ENCODE results near the gene DYNLT4.
"Not testable (repeated sequence)": the region's sequence is repeated elsewhere in the genome, so short reads cannot be mapped to it uniquely, and the experiment has no call there.

DYNLT4 gene

GRCh38 chr1:44786841-44787426 lies 20.2 kb downstream of the DYNLT4 start:
- DNase-seq, result no peak

DNA sequence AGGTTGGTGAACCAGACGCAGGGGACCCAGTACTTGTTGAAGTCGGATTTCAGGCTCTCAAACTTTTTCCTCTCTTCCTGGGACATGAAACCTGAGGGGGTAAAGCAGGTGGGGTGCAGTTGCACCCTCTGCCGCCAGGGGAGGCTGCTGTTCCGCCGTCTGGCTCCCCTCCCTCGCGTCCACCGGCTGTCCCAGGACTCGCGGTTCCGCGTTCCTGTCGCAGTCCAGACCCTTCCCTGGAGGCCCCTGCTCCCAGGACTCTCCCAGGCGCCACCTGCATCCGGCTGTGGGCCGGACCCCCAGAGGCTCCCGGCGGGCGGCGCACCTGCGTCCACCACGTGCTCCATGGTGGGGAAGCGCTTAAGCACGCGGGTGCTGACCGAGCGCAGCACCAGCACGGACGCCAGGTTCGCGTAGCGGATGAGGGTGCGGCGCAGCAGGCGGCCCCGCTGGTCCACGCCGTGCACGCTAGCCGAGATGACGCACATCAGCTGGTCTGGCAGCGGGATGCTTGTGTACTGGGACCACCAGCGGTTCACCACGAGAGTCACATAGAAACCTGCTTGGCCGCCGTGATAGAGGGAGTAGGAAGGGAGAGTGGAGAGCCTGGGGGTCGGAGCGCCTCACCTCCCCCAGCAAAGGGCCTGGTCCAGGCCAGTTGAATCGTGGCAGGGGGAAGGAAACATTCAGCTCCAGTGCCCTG lies 20.9 kb downstream of the DYNLT4 start:
- peak; percentile 78 for DNase-seq

DNA sequence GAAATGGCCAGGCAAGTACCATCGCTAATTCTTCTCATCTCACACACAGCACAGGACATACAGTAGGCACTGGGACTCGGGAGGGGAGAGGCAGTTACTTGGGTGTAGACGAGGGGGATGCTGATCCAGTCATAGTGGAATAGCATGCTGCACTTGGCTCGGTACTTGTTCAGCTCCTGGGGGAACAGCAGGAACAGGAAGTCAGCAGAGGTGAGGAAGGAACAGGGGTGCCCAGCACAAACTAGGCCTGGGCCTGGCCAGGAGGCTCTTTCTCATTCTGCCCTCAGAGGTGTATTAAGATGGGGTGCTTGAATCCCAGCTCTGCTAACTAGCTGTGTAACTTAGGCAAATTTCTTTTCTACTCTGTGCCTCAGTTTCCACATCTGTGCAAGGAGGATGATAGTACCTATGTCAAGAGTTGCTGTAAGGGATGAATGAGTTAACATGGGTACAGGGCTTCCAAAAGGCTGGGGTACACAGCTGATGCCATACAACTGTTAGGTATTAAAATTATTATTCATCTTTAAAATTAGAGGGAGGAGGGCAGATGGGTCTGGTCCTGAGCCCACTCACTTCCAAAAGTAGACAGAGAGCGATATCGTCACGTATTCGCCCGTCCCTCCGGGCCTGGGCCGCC lies 21.5 kb downstream of the DYNLT4 start:
- DNase-seq, result no peak

DNA sequence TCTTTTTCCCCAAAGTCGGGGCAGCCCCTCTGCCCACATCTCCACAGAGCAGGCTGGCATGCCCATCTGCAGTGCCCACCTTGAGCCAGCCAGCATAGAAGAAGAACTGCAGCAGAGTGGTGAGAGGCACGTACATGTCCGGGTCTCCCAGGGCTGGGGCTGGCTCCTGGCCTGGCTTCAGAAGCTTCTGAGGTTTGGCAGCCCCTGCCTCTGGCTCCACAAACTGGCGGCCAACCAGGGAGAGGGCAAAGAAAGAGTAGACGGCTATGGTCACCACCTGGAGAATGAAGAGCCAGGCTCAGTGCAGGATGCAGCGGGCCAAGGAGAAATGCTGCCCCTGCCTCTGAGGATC lies 22.1 kb downstream of the DYNLT4 start:
- DNase-seq, result no peak

- no peak for DNase-seq
Observed at GRCh38 chr1:44784094-44785028, 22.8 kb downstream of the DYNLT4 start.

GRCh38 chr1:44783697-44784093 lies 23.5 kb downstream of the DYNLT4 start:
- no peak for DNase-seq

GRCh38 chr1:44780583-44781121 lies 26.5 kb downstream of the DYNLT4 start:
- DNase-seq, result no peak

DNA sequence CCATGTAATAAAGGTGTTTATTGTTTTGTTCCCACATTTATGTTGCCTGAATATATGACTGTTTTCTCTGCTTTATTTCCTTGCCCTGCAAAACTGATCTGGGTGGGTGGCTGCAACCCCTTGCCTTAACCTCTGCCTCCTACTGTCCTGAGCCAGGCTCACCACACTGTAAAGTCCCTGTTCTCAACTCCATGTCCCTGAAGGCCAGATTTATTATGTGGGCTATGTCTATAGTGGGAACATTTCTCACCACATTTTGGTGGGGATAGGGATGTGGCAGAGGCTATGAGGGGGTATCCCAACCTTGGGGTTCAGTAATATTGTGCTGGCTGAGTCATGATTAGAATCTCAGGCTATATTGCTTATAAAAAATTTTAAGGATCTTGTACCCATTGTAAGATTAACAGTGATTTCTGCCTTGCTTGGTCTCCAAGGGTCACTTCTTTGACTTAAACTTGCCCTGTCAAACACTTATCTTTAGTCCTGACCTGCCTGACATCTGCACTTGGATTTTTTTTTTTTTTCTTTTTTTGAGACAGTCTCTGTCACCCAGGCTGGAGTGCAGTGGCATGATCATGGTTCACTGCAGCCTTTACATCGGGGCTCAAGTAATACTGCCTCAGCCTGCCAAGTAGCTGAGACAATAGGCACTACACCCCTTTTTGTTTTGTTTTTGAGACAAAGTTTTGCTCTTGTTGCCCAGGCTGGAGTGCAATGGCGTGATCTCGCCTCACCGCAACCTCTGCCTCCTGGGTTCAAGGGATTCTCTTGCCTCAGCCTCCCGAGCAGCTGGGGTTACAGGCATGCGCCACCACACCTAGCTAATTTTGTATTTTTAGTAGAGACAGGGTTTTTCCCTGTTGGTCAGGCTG lies 28.2 kb downstream of the DYNLT4 start:
- DNase-seq, result no peak

GRCh38 chr1:44777969-44778635 lies 29.0 kb downstream of the DYNLT4 start:
- DNase-seq, result no peak

- DNase-seq, result no peak
Observed at GRCh38 chr1:44777547-44777946, 29.6 kb downstream of the DYNLT4 start.

DNA sequence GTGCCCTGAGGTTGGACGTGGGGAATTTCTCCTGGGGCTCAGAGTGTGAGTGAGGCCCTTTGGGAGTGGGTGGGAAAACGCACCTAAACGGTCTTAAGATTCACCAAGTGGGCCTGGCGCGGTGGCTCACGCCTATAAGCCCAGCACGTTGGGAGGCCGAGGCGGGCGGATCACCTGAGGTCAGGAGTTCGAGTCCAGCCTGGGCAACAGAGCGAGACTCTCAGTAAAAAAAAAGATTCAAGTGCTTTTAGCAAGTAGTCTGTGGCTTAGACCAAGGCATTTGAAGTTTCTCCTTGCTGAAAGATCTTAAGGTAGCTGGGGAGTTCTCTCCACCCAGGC lies 30.5 kb downstream of the DYNLT4 start:
- DNase-seq, result no peak

- DNase-seq, result no peak
Observed at GRCh38 chr1:44775930-44776729, 31.0 kb downstream of the DYNLT4 start.

DNA sequence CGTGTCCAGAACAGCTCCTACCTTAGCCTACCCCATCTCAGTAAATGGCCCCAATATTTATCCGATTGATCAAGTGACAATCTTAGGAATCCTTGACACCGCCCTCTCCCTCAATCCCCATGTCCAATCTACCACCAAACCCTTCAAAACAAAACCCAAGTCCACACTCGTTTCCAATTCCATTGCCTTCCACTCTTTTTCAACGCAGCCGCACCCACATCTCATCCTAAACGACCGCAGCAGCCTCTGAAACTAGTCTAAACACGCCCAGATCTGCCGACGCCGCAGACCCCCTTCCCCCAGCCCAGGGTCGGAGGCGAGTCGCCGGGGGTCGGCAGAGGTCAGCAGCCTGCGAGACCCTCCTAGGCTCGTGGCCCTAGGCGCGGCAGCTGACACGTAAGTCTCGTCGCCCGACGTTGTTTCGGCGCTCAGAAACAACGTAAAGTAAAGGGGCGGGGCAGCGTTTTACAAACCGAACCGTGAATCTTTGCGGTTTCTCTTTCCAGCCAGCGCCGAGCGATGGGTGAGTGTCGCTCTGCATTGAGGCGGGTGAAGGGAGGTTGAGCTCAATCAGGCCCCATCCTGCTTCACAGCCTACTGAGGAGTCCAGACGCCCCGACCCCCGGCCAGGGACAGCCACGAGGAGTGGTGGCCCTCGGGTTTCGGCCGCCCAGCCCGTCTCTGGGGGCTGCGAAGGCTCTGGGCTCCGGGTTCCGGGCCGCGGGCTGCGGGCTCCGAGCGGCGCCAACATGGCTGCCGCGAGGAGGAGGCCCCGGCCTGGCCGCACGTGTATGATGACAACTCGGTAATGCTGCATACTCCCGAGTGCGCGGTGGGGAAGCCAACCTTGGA lies 31.8 kb downstream of the DYNLT4 start, which contains the start of gene RPS8:
Gene RPS8, plus strand, starts transcription at position 463 of the 852 bp plus-strand sequence. Its CDS starts 57 bp downstream, at position 520.
- peak; percentile 87 for DNase-seq

DNA sequence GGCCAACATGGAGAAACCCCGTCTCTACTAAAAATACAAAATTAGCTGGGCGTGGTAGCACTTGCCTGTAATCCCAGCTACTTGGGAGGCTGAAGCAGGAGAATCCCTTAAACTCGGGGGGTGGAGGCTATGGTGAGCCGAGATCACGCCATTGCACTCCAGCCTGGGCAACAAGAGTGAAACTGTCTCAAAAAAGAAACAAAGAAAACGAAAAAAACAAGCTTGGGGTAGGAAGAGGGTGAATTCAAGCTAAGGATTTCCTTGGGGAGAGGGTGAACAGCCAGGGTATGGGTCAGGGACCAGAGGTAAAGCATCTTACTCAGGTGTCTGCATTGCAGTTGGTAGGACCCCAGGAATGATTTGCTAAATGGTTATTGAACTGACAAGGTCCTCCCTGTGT lies 40.7 kb downstream of the DYNLT4 start:
- DNase-seq, result not testable (repeated sequence)

DNA sequence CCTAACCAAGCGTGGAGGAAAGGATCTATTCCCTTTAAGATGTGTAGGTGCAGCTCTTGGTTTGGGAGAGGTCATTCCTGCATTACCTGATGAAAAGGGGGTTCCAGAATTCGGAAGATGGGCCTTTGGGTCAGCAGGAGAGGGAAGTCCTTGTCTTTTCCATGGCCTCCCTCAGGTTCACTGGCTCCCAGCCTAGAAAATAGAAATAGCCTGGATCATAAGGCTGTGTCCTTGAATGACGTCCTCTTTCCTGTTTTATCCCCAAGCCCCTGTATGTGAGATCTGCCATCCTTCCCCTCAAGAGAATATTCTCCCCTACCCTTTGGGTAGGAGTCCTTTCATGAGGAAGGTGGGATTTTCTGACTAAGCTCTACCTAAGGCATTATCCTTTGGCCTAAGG lies 46.3 kb downstream of the DYNLT4 start:
- DNase-seq, result no peak

- DNase-seq, result no peak
Observed at GRCh38 chr1:44759077-44759476, 48.1 kb downstream of the DYNLT4 start.

- no peak for DNase-seq
Observed at GRCh38 chr1:44757420-44757819, 49.7 kb downstream of the DYNLT4 start.
